SIG-M5 treated with dmso at 0.1 percent for 504 hours (cell line): ENCODE results near the gene MAGEB3.
A peak's percentile ranks its signal among the peaks of the same experiment; 100 is the strongest.

Experiments
- DNase-seq: peaks from one replicate; lab custom pipeline; 2025; ENCODE audit not compliant: unreplicated experiment; lab: John Stamatoyannopoulos, UW

The MAGEB3 gene

GRCh38 chrX:30275498-30275897 is 45.0 kb downstream of the MAGEB3 start:
- DNase-seq = no peak

GRCh38 chrX:30278365-30278764 is 47.9 kb downstream of the MAGEB3 start:
- DNase-seq = no peak

- no peak for DNase-seq
These were observed 50.0 kb downstream of the MAGEB3 start for GRCh38 chrX:30280428-30280827.

GRCh38 chrX:30282527-30282926 is 52.1 kb downstream of the MAGEB3 start:
- DNase-seq = no peak

GRCh38 chrX:30283456-30284200 is 53.2 kb downstream of the MAGEB3 start:
- peak; percentile 44 for DNase-seq
